ENCODE measurements around the gene RALGPS1. TPM values are rescaled to one million over a fixed set of nuclear protein-coding genes. Genes with fewer than 3 reads are reported as not detected.

RALGPS1 gene
- total RNA-seq, 1 donor from 2014 or later, result 30.7 TPM

GRCh38 chr9:126893079-126893478, 21.5 kb upstream of the RALGPS1 start:
- H3K27me3 ChIP-seq, result no peaks in the 10 kb centered on the region
- no peak overlapping the region for H2AFZ ChIP-seq (replicated peaks)
- H3K4me3 ChIP-seq, result no peak overlapping the region
- H3K9me3 ChIP-seq (ENCODE audit: low read depth), result no peaks in the 10 kb centered on the region
- no peaks in the 10 kb centered on the region for H3F3A ChIP-seq (ENCODE audit: low read depth)
- H3K36me3 ChIP-seq, result no peaks in the 10 kb centered on the region
- H4K20me1 ChIP-seq (ENCODE audit: low read depth), result no peaks in the 10 kb centered on the region
- H3K27ac ChIP-seq, result no peak overlapping the region
- Mint-ChIP-seq H3K9me3 (no peaks in the 10 kb centered on the region), H3K4me3 (no peak overlapping the region), H3K4me1 (no peaks in the 10 kb centered on the region), H3K36me3 (no peaks in the 10 kb centered on the region), H3K27me3 (ENCODE audit: insufficient read depth, low read depth) (peaks cover 6% of the 10 kb centered on the region), H3K27ac (no peak overlapping the region)
- TF ChIP-seq CTCF (IDR thresholded peaks at IDR 0.05), result peak; percentile 54
- TF ChIP-seq EZH2phosphoT487 (IDR thresholded peaks at IDR 0.05), result no peak
- no peak for TF ChIP-seq EZH2 (IDR thresholded peaks at IDR 0.05)
- no peaks in the 10 kb centered on the region for H3K4me1 ChIP-seq
- no peaks in the 10 kb centered on the region for H3K79me2 ChIP-seq (ENCODE audit: low read depth)
- H3K9ac ChIP-seq, result no peak overlapping the region
- no peak overlapping the region for H3K4me2 ChIP-seq
- no peak for DNase-seq (ENCODE audit: low spot score)

- Mint-ChIP-seq H3K27me3 (ENCODE audit: insufficient read depth, low read depth) (no peaks in the 10 kb centered on the region), H3K4me3 (no peak overlapping the region), H3K4me1 (no peaks in the 10 kb centered on the region), H3K9me3 (peaks cover 2% of the 10 kb centered on the region), H3K27ac (no peak overlapping the region), H3K36me3 (no peaks in the 10 kb centered on the region)
- Histone ChIP-seq H3K9me3 (ENCODE audit: low read depth) (no peaks in the 10 kb centered on the region), H3K27ac (no peak overlapping the region), H3K4me2 (no peak overlapping the region), H3K36me3 (no peaks in the 10 kb centered on the region), H3K27me3 (no peaks in the 10 kb centered on the region), H3K9ac (no peak overlapping the region), H3F3A (ENCODE audit: low read depth) (no peaks in the 10 kb centered on the region), H3K4me3 (no peak overlapping the region), H3K4me1 (no peaks in the 10 kb centered on the region), H4K20me1 (ENCODE audit: low read depth) (no peaks in the 10 kb centered on the region), H2AFZ (replicated peaks) (no peak overlapping the region), H3K79me2 (ENCODE audit: low read depth) (no peaks in the 10 kb centered on the region)
- DNase-seq (ENCODE audit: low spot score), result no peak
- TF ChIP-seq EZH2 (IDR thresholded peaks at IDR 0.05) (no peak), EZH2phosphoT487 (IDR thresholded peaks at IDR 0.05) (no peak), CTCF (IDR thresholded peaks at IDR 0.05) (no peak)
These were observed 20.5 kb upstream of the RALGPS1 start for GRCh38 chr9:126894052-126894603.

- H3K79me2 ChIP-seq (ENCODE audit: low read depth), result no peaks in the 10 kb centered on the region
- H3K4me3 ChIP-seq, result no peak overlapping the region
- H3K27ac ChIP-seq, result no peak overlapping the region
- no peak overlapping the region for H2AFZ ChIP-seq (replicated peaks)
- H3K4me1 ChIP-seq, result no peaks in the 10 kb centered on the region
- peaks cover 1% of the 10 kb centered on the region for H3K4me1 Mint-ChIP-seq
- H3K27ac Mint-ChIP-seq, result no peak overlapping the region
- no peaks in the 10 kb centered on the region for H3K27me3 ChIP-seq
- H3K4me3 Mint-ChIP-seq, result no peak overlapping the region
- no peaks in the 10 kb centered on the region for H3K36me3 Mint-ChIP-seq
- H3K36me3 ChIP-seq, result no peaks in the 10 kb centered on the region
- peaks cover 2% of the 10 kb centered on the region for H3K27me3 Mint-ChIP-seq (ENCODE audit: insufficient read depth, low read depth)
- H3K9ac ChIP-seq, result no peak overlapping the region
- TF ChIP-seq EZH2phosphoT487 (IDR thresholded peaks at IDR 0.05) (no peak), CTCF (IDR thresholded peaks at IDR 0.05) (no peak), EZH2 (IDR thresholded peaks at IDR 0.05) (no peak)
- DNase-seq (ENCODE audit: low spot score), result no peak
- H3K4me2 ChIP-seq, result no peak overlapping the region
- H3K9me3 Mint-ChIP-seq, result peaks cover 11% of the 10 kb centered on the region
- no peaks in the 10 kb centered on the region for H3K9me3 ChIP-seq (ENCODE audit: low read depth)
- no peaks in the 10 kb centered on the region for H3F3A ChIP-seq (ENCODE audit: low read depth)
- no peaks in the 10 kb centered on the region for H4K20me1 ChIP-seq (ENCODE audit: low read depth)
These were observed 12.4 kb upstream of the RALGPS1 start for GRCh38 chr9:126902210-126902609.
